Breast epithelium (tissue), 3 donors: Measurements from ENCODE around the gene ARNT2.

ENCODE experiments used
- POLR2A ChIP-seq: fragments of 450-650 bp; IDR thresholded peaks from one replicate; pipeline ENCODE4 v1.6.1; 2016; ENCODE audit warnings: antibody characterized with exemption, mild to moderate bottlenecking, moderate library complexity
- POLR2AphosphoS5 ChIP-seq, 3 donors: sonication (generic); formaldehyde crosslinking; IDR thresholded peaks; one replicate each; pipeline ENCODE4 v1.6.1; 2017; ENCODE audit warnings: antibody characterized with exemption in 3 of 3
- TF ChIP-seq, protein P1 (sequence below), 3 donors: fragments of 450-650 bp; IDR thresholded peaks; one replicate each; pipeline ENCODE4 v1.5.1; 2016 to 2017; ENCODE audit warnings: antibody characterized with exemption in 3 of 3, mild to moderate bottlenecking in 3 of 3, moderate library complexity in 3 of 3

- TF ChIP-seq POLR2AphosphoS5 (IDR thresholded peaks at IDR 0.05) (no peak), POLR2A (no peak)
- TF ChIP-seq, protein P1, sequence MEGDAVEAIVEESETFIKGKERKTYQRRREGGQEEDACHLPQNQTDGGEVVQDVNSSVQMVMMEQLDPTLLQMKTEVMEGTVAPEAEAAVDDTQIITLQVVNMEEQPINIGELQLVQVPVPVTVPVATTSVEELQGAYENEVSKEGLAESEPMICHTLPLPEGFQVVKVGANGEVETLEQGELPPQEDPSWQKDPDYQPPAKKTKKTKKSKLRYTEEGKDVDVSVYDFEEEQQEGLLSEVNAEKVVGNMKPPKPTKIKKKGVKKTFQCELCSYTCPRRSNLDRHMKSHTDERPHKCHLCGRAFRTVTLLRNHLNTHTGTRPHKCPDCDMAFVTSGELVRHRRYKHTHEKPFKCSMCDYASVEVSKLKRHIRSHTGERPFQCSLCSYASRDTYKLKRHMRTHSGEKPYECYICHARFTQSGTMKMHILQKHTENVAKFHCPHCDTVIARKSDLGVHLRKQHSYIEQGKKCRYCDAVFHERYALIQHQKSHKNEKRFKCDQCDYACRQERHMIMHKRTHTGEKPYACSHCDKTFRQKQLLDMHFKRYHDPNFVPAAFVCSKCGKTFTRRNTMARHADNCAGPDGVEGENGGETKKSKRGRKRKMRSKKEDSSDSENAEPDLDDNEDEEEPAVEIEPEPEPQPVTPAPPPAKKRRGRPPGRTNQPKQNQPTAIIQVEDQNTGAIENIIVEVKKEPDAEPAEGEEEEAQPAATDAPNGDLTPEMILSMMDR (IDR thresholded peaks at IDR 0.05) = no peak
These were observed 152.6 kb downstream of the ARNT2 start for GRCh38 chr15:80556694-80557367.
